ENCODE measurements around the gene NFASC.

The NFASC gene

GRCh38 chr1:204830747-204831146 is 39.9 kb upstream of the NFASC start:
- no peak overlapping the region for H3K4me3 ChIP-seq (ENCODE audit: low read depth, low read length)
- in situ Hi-C loops (cut with HindIII; ENCODE audit: low sequenced_read_pairs), result no loop called here
- no peak for TF ChIP-seq CTCF (IDR thresholded peaks at IDR 0.05; ENCODE audit: low read depth, low read length)
- no peak for DNase-seq (ENCODE audit: low read depth, low spot score)

- no peak for DNase-seq (ENCODE audit: low read depth, low spot score)
- TF ChIP-seq CTCF (IDR thresholded peaks at IDR 0.05; ENCODE audit: low read depth, low read length), result no peak
- in situ Hi-C loops (cut with HindIII; ENCODE audit: low sequenced_read_pairs), result no loop called here
- H3K4me3 ChIP-seq (ENCODE audit: low read depth, low read length), result no peak overlapping the region
These were observed 39.5 kb upstream of the NFASC start for GRCh38 chr1:204831186-204831585.

- TF ChIP-seq CTCF (IDR thresholded peaks at IDR 0.05; ENCODE audit: low read depth, low read length), result no peak
- no peak for DNase-seq (ENCODE audit: low read depth, low spot score)
- no peak overlapping the region for H3K4me3 ChIP-seq (ENCODE audit: low read depth, low read length)
- in situ Hi-C loops (cut with HindIII; ENCODE audit: low sequenced_read_pairs), result no loop called here
These were observed 36.3 kb upstream of the NFASC start for GRCh38 chr1:204834336-204834735.

- in situ Hi-C loops (cut with HindIII; ENCODE audit: low sequenced_read_pairs), result no loop called here
- H3K4me3 ChIP-seq (ENCODE audit: low read depth, low read length), result no peak overlapping the region
- DNase-seq (ENCODE audit: low read depth, low spot score), result no peak
- no peak for TF ChIP-seq CTCF (IDR thresholded peaks at IDR 0.05; ENCODE audit: low read depth, low read length)
These were observed 35.9 kb upstream of the NFASC start for GRCh38 chr1:204834752-204835151.

- H3K4me3 ChIP-seq (ENCODE audit: low read depth, low read length), result no peak overlapping the region
- DNase-seq (ENCODE audit: low read depth, low spot score), result no peak
- in situ Hi-C loops (cut with HindIII; ENCODE audit: low sequenced_read_pairs), result no loop called here
- TF ChIP-seq CTCF (IDR thresholded peaks at IDR 0.05; ENCODE audit: low read depth, low read length), result no peak
These were observed 34.9 kb upstream of the NFASC start for GRCh38 chr1:204835737-204836136.

- no peak for DNase-seq (ENCODE audit: low read depth, low spot score)
- TF ChIP-seq CTCF (IDR thresholded peaks at IDR 0.05; ENCODE audit: low read depth, low read length), result no peak
- H3K4me3 ChIP-seq (ENCODE audit: low read depth, low read length), result no peak overlapping the region
- in situ Hi-C loops (cut with HindIII; ENCODE audit: low sequenced_read_pairs), result no loop called here
These were observed 33.8 kb upstream of the NFASC start for GRCh38 chr1:204836856-204837255.

Data from astrocyte of the spinal cord (primary cell).